Measurements from ENCODE around the gene PLXDC1. TPM values are rescaled to one million over a fixed set of nuclear protein-coding genes. Genes with fewer than 3 reads are reported as not detected.
A peak's percentile ranks its signal among the peaks of the same experiment; 100 is the strongest.
"Not testable (repeated sequence)": the region's sequence is repeated elsewhere in the genome, so short reads cannot be mapped to it uniquely, and the experiment has no call there.

The PLXDC1 gene
- total RNA-seq, 1 experiment from 2014 or later: not detected

GRCh38 chr17:39168503-39168902 lies 17.1 kb upstream of the PLXDC1 start:
- H3K27ac ChIP-seq (ENCODE audit: low read length); H3K9me3 ChIP-seq (ENCODE audit: low read length); H3K79me2 ChIP-seq (ENCODE audit: low read length); H3K4me3 ChIP-seq (ENCODE audit: low read length); H3K36me3 ChIP-seq (ENCODE audit: insufficient read depth, low read length); H2AFZ ChIP-seq (ENCODE audit: low read length); H3K4me1 ChIP-seq (ENCODE audit: low read length); H3K27me3 ChIP-seq (ENCODE audit: low read length); H3K9ac ChIP-seq (ENCODE audit: low read length); H4K20me1 ChIP-seq (ENCODE audit: insufficient read depth, low read depth, low read length); H3K4me2 ChIP-seq (ENCODE audit: low read depth, low read length, poor library complexity, severe bottlenecking); DNase-seq; H3K9me2 ChIP-seq (replicated peaks; ENCODE audit: insufficient read depth, low read length): not testable (repeated sequence)

GRCh38 chr17:39167476-39167875 lies 16.0 kb upstream of the PLXDC1 start:
- no peak for DNase-seq
- no peaks in the 10 kb centered on the region for H3K79me2 ChIP-seq (ENCODE audit: low read length)
- no peaks in the 10 kb centered on the region for H4K20me1 ChIP-seq (ENCODE audit: insufficient read depth, low read depth, low read length)
- no peak overlapping the region for H3K4me3 ChIP-seq (ENCODE audit: low read length)
- H3K9me3 ChIP-seq (ENCODE audit: low read length): no peaks in the 10 kb centered on the region
- no peaks in the 10 kb centered on the region for H3K9me2 ChIP-seq (replicated peaks; ENCODE audit: insufficient read depth, low read length)
- no peak overlapping the region for H2AFZ ChIP-seq (ENCODE audit: low read length)
- H3K27me3 ChIP-seq (ENCODE audit: low read length): no peaks in the 10 kb centered on the region
- H3K4me2 ChIP-seq (ENCODE audit: low read depth, low read length, poor library complexity, severe bottlenecking): no peak overlapping the region
- H3K36me3 ChIP-seq (ENCODE audit: insufficient read depth, low read length): no peaks in the 10 kb centered on the region
- peaks cover 5% of the 10 kb centered on the region for H3K4me1 ChIP-seq (ENCODE audit: low read length)
- no peak overlapping the region for H3K27ac ChIP-seq (ENCODE audit: low read length)
- H3K9ac ChIP-seq (ENCODE audit: low read length): no peak overlapping the region

GRCh38 chr17:39166437-39167335 lies 15.2 kb upstream of the PLXDC1 start:
- no peak overlapping the region for H3K4me2 ChIP-seq (ENCODE audit: low read depth, low read length, poor library complexity, severe bottlenecking)
- H4K20me1 ChIP-seq (ENCODE audit: insufficient read depth, low read depth, low read length): no peaks in the 10 kb centered on the region
- no peak overlapping the region for H3K27ac ChIP-seq (ENCODE audit: low read length)
- H2AFZ ChIP-seq (ENCODE audit: low read length): no peak overlapping the region
- no peaks in the 10 kb centered on the region for H3K79me2 ChIP-seq (ENCODE audit: low read length)
- no peaks in the 10 kb centered on the region for H3K9me3 ChIP-seq (ENCODE audit: low read length)
- H3K9me2 ChIP-seq (replicated peaks; ENCODE audit: insufficient read depth, low read length): no peaks in the 10 kb centered on the region
- no peaks in the 10 kb centered on the region for H3K36me3 ChIP-seq (ENCODE audit: insufficient read depth, low read length)
- H3K9ac ChIP-seq (ENCODE audit: low read length): no peak overlapping the region
- H3K4me3 ChIP-seq (ENCODE audit: low read length): no peak overlapping the region
- no peaks in the 10 kb centered on the region for H3K27me3 ChIP-seq (ENCODE audit: low read length)
- H3K4me1 ChIP-seq (ENCODE audit: low read length): peaks cover 5% of the 10 kb centered on the region
- no peak for DNase-seq

- Histone ChIP-seq H4K20me1 (ENCODE audit: insufficient read depth, low read depth, low read length) (no peaks in the 10 kb centered on the region), H3K4me1 (ENCODE audit: low read length) (peaks cover 5% of the 10 kb centered on the region), H3K27ac (ENCODE audit: low read length) (no peak within 1 kb of the TSS), H2AFZ (ENCODE audit: low read length) (no peak within 1 kb of the TSS), H3K27me3 (ENCODE audit: low read length) (no peaks in the 10 kb centered on the region), H3K9me2 (replicated peaks; ENCODE audit: insufficient read depth, low read length) (no peaks in the 10 kb centered on the region), H3K4me3 (ENCODE audit: low read length) (no peak within 1 kb of the TSS), H3K9me3 (ENCODE audit: low read length) (no peaks in the 10 kb centered on the region), H3K9ac (ENCODE audit: low read length) (no peak within 1 kb of the TSS), H3K4me2 (ENCODE audit: low read depth, low read length, poor library complexity, severe bottlenecking) (no peak within 1 kb of the TSS), H3K36me3 (ENCODE audit: insufficient read depth, low read length) (no peaks in the 10 kb centered on the region), H3K79me2 (ENCODE audit: low read length) (no peaks in the 10 kb centered on the region)
- DNase-seq: no peak
These were observed 14.5 kb upstream of the PLXDC1 start, which contains the start of gene ARL5C for GRCh38 chr17:39165841-39166349. Gene ARL5C (minus strand): TSS chr17:39166161. CDS start chr17:39165760, 401 bp downstream.

- H3K27ac ChIP-seq (ENCODE audit: low read length): no peak overlapping the region
- no peak overlapping the region for H3K4me3 ChIP-seq (ENCODE audit: low read length)
- no peaks in the 10 kb centered on the region for H3K9me2 ChIP-seq (replicated peaks; ENCODE audit: insufficient read depth, low read length)
- no peak for DNase-seq
- no peaks in the 10 kb centered on the region for H3K79me2 ChIP-seq (ENCODE audit: low read length)
- H3K4me1 ChIP-seq (ENCODE audit: low read length): peaks cover 5% of the 10 kb centered on the region
- H4K20me1 ChIP-seq (ENCODE audit: insufficient read depth, low read depth, low read length): no peaks in the 10 kb centered on the region
- no peak overlapping the region for H3K4me2 ChIP-seq (ENCODE audit: low read depth, low read length, poor library complexity, severe bottlenecking)
- no peaks in the 10 kb centered on the region for H3K27me3 ChIP-seq (ENCODE audit: low read length)
- H3K9ac ChIP-seq (ENCODE audit: low read length): no peak overlapping the region
- no peaks in the 10 kb centered on the region for H3K36me3 ChIP-seq (ENCODE audit: insufficient read depth, low read length)
- H2AFZ ChIP-seq (ENCODE audit: low read length): no peak overlapping the region
- no peaks in the 10 kb centered on the region for H3K9me3 ChIP-seq (ENCODE audit: low read length)
These were observed 13.9 kb upstream of the PLXDC1 start for GRCh38 chr17:39165178-39165840.

- H3K9ac ChIP-seq (ENCODE audit: low read length): peak overlapping the region; percentile 25
- H3K4me1 ChIP-seq (ENCODE audit: low read length): peaks cover 5% of the 10 kb centered on the region
- no peaks in the 10 kb centered on the region for H3K36me3 ChIP-seq (ENCODE audit: insufficient read depth, low read length)
- H4K20me1 ChIP-seq (ENCODE audit: insufficient read depth, low read depth, low read length): no peaks in the 10 kb centered on the region
- H3K79me2 ChIP-seq (ENCODE audit: low read length): no peaks in the 10 kb centered on the region
- H3K9me3 ChIP-seq (ENCODE audit: low read length): no peaks in the 10 kb centered on the region
- no peaks in the 10 kb centered on the region for H3K9me2 ChIP-seq (replicated peaks; ENCODE audit: insufficient read depth, low read length)
- H2AFZ ChIP-seq (ENCODE audit: low read length): peak overlapping the region; percentile 6; the same call in 1 of the 2 replicates
- H3K4me3 ChIP-seq (ENCODE audit: low read length): peak overlapping the region; percentile 20; the same call in 1 of the 2 replicates
- no peaks in the 10 kb centered on the region for H3K27me3 ChIP-seq (ENCODE audit: low read length)
- H3K4me2 ChIP-seq (ENCODE audit: low read depth, low read length, poor library complexity, severe bottlenecking): peak overlapping the region; percentile 61
- H3K27ac ChIP-seq (ENCODE audit: low read length): no peak overlapping the region
- DNase-seq: peak; percentile 90
These were observed 13.3 kb upstream of the PLXDC1 start for GRCh38 chr17:39164675-39165143.

- H3K27me3 ChIP-seq (ENCODE audit: low read length): no peaks in the 10 kb centered on the region
- H2AFZ ChIP-seq (ENCODE audit: low read length): no peak overlapping the region
- no peaks in the 10 kb centered on the region for H3K36me3 ChIP-seq (ENCODE audit: insufficient read depth, low read length)
- H3K27ac ChIP-seq (ENCODE audit: low read length): no peak overlapping the region
- H4K20me1 ChIP-seq (ENCODE audit: insufficient read depth, low read depth, low read length): no peaks in the 10 kb centered on the region
- H3K4me1 ChIP-seq (ENCODE audit: low read length): peaks cover 5% of the 10 kb centered on the region
- H3K9me3 ChIP-seq (ENCODE audit: low read length): no peaks in the 10 kb centered on the region
- H3K4me3 ChIP-seq (ENCODE audit: low read length): no peak overlapping the region
- H3K79me2 ChIP-seq (ENCODE audit: low read length): no peaks in the 10 kb centered on the region
- H3K9me2 ChIP-seq (replicated peaks; ENCODE audit: insufficient read depth, low read length): no peaks in the 10 kb centered on the region
- H3K4me2 ChIP-seq (ENCODE audit: low read depth, low read length, poor library complexity, severe bottlenecking): no peak overlapping the region
- no peak overlapping the region for H3K9ac ChIP-seq (ENCODE audit: low read length)
- no peak for DNase-seq
These were observed 10.5 kb upstream of the PLXDC1 start for GRCh38 chr17:39161962-39162361.

- H3K4me3 ChIP-seq (ENCODE audit: low read length): no peak overlapping the region
These were observed 7.2 kb upstream of the PLXDC1 start for GRCh38 chr17:39158623-39159022.

More at GRCh38 chr17:39158623-39159022, 7.2 kb upstream of the PLXDC1 start:
- DNase-seq: no peak
- Histone ChIP-seq H3K9ac (ENCODE audit: low read length) (no peak overlapping the region), H3K4me1 (ENCODE audit: low read length) (peaks cover 2% of the 10 kb centered on the region; the same call in 1 of the 2 replicates), H2AFZ (ENCODE audit: low read length) (no peak overlapping the region), H3K79me2 (ENCODE audit: low read length) (no peaks in the 10 kb centered on the region), H3K9me3 (ENCODE audit: low read length) (no peaks in the 10 kb centered on the region), H3K4me2 (ENCODE audit: low read depth, low read length, poor library complexity, severe bottlenecking) (no peak overlapping the region), H4K20me1 (ENCODE audit: insufficient read depth, low read depth, low read length) (no peaks in the 10 kb centered on the region), H3K36me3 (ENCODE audit: insufficient read depth, low read length) (no peaks in the 10 kb centered on the region), H3K27me3 (ENCODE audit: low read length) (no peaks in the 10 kb centered on the region), H3K9me2 (replicated peaks; ENCODE audit: insufficient read depth, low read length) (no peaks in the 10 kb centered on the region), H3K27ac (ENCODE audit: low read length) (no peak overlapping the region)

Measured in Karpas-422 (cell line).